ENCODE measurements around the gene JHY. TPM values are rescaled to one million over a fixed set of nuclear protein-coding genes. Genes with fewer than 3 reads are reported as not detected.

JHY gene
- total and polyA plus RNA-seq, 2 of the 4 experiments (the other 2 are of a cell fraction) = 0.51 to 0.54 TPM

DNA sequence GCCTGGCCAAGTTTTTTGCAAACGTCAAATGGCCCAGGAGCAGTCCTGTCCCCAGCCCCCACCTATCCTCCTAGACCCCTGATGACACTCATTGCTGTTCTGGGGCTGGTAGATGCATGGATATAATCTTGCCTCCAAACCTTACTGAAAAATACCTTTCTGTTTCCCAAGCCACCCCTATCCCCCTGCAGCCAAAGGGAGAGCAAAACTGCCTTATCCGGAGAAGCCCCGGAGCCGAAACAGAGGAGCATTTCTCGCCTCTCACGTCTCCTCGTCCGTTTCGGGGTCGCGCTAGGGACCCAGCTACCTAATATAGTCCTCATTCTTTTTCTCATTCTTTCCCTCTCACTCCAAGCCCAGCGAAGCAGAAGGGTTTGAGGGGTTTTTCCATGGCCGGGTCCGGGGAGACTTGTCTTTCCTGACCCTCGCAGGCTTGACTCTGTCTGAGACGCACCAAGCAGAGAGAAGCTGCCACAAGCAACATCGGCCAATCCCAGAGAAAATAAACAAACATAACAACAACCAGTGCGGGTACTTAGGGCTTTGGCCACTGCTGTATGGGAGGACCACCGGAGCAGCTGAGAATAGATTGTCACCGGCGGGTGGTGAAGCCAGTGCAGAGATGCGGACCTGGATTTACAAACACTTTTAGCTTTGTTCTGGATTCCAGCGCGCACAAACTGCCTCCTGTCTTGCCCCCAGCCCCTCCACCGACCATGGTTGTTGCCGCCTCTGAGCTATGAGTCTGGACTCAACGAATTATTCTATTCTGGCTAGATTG is 97.4 kb downstream of the JHY start:
- Histone ChIP-seq H3K9me1 (ENCODE audit: insufficient read depth, low read length) (no peaks in the 10 kb centered on the region; the same call in 1 of the 2 replicates), H2BK5ac (ENCODE audit: low read depth, low read length, poor library complexity, severe bottlenecking) (no peak overlapping the region), H4K20me1 (ENCODE audit: insufficient read depth, low read length) (no peaks in the 10 kb centered on the region), H2BK20ac (ENCODE audit: low read depth, low read length) (no peak overlapping the region), H3K4me3 (ENCODE audit: insufficient read depth, low read depth, low read length) (no peak overlapping the region), H3K14ac (replicated peaks; ENCODE audit: low read depth, low read length) (no peak overlapping the region), H3K27me3 (ENCODE audit: control insufficient read depth, insufficient read depth, low read length) (peaks cover 83% of the 10 kb centered on the region), H2AFZ (replicated peaks; ENCODE audit: low read length, poor library complexity) (no peak overlapping the region), H3K23ac (ENCODE audit: low read depth, low read length) (no peak overlapping the region), H4K91ac (ENCODE audit: insufficient read depth, low read depth, low read length) (no peak overlapping the region), H3K4ac (ENCODE audit: low read depth, low read length) (no peak overlapping the region), H2AK9ac (replicated peaks; ENCODE audit: low read depth, low read length, poor library complexity) (no peak overlapping the region), H2AK5ac (ENCODE audit: low read depth, low read length) (no peak overlapping the region), H4K8ac (ENCODE audit: low read depth in 2 of 2, low read length in 2 of 2) (no peak overlapping the region), H3K4me1 (ENCODE audit: control insufficient read depth, insufficient read depth, low read length) (no peaks in the 10 kb centered on the region), H3K56ac (ENCODE audit: extremely low read depth, insufficient read depth, low read length) (no peak overlapping the region), H3K79me1 (ENCODE audit: low read depth in 1 of 2, low read length in 2 of 2) (no peaks in the 10 kb centered on the region), H2BK120ac (ENCODE audit: low read depth, low read length) (no peak overlapping the region), H4K5ac (ENCODE audit: low read depth, low read length) (no peak overlapping the region), H2BK15ac (ENCODE audit: low read depth, low read length) (no peak overlapping the region), H3K9me3 (ENCODE audit: control insufficient read depth, insufficient read depth, low read length) (peaks cover 6% of the 10 kb centered on the region), H3K18ac (ENCODE audit: low read depth, low read length) (no peak overlapping the region), H3K4me2 (ENCODE audit: low read depth, low read length) (no peak overlapping the region), H3K36me3 (ENCODE audit: control insufficient read depth, insufficient read depth, low read length) (no peaks in the 10 kb centered on the region), H3K27ac (ENCODE audit: insufficient read depth, low read length) (no peak overlapping the region), H3K9ac (ENCODE audit: low read depth, low read length) (no peak overlapping the region)
- POLR2A ChIA-PET (ENCODE audit: unreplicated experiment) = no interaction called here
- DNase-seq (no peak), ATAC-seq (ENCODE audit: low read depth) (no peak)
- BruUV-seq (replicated peaks) = no TSS peak
- 0% methylated on average over 3 of the region's 27 CpGs; no CpG with 5 or more reads in 1 of the 2 experiments for WGBS, 2 experiments (ENCODE audit: extremely low coverage in 2 of 2, insufficient read length in 1 of 2)
- intact Hi-C loops (cut with micrococcal nuclease) = no loop called here
- in situ Hi-C loops (cut with MboI; ENCODE audit: low sequenced_read_pairs) = no loop called here
- CTCF ChIA-PET = no interaction called here
- TF ChIP-seq SMC3 (IDR thresholded peaks at IDR 0.05; ENCODE audit: low read depth, low read length) = no peak
- dilution Hi-C loops (cut with HindIII; ENCODE audit: low sequenced_read_pairs, unreplicated experiment) = no loop called here
